ENCODE measurements around the gene SRPRB. TPM values are rescaled to one million over a fixed set of nuclear protein-coding genes. Genes with fewer than 3 reads are reported as not detected.
A peak's percentile ranks its signal among the peaks of the same experiment; 100 is the strongest.

Gene SRPRB
- total and polyA plus RNA-seq, 2 donors (not counting 3 experiments of a cell fraction or from before 2014, with no cell fraction given): 22.7 to 69.2 TPM

- no peak overlapping the region for H3K4me3 ChIP-seq (replicated peaks in 1 of 3; ENCODE audit: insufficient read depth in 1 of 3, low read depth in 1 of 3, low read length in 3 of 3)
- peaks cover 8% of the 10 kb centered on the region for H3K79me2 ChIP-seq (ENCODE audit: control insufficient read depth, insufficient read depth, low read length)
- H3K4me2 ChIP-seq (ENCODE audit: insufficient read depth, low read length): no peak overlapping the region
- H3K27ac ChIP-seq (ENCODE audit: insufficient read depth, low read depth, low read length): no peak overlapping the region
- TF ChIP-seq GATA2 (IDR thresholded peaks at IDR 0.05; ENCODE audit: insufficient read depth, insufficient read length, low read depth, low read length): no peak
- no peak for TF ChIP-seq MAX (IDR thresholded peaks at IDR 0.05; ENCODE audit: insufficient read depth, insufficient read length)
- CTCF ChIA-PET: no interaction called here
- no peaks in the 10 kb centered on the region for H3K9me3 ChIP-seq (replicated peaks; ENCODE audit: control insufficient read depth, insufficient read depth, low read length)
- H4K20me1 ChIP-seq (replicated peaks; ENCODE audit: control insufficient read depth, extremely low read depth, insufficient read depth, low read length): no peaks in the 10 kb centered on the region
- no peak overlapping the region for H2AFZ ChIP-seq (ENCODE audit: low read depth, low read length)
- H3K4me1 ChIP-seq (ENCODE audit: control insufficient read depth, extremely low read depth, insufficient read depth, low read length): peaks cover 6% of the 10 kb centered on the region
- no peak for FAIRE-seq
- dilution Hi-C loops (cut with MboI; ENCODE audit: extremely low pct_ligation_motif_present, low sequenced_read_pairs) (no loop called here), intact Hi-C loops (cut with micrococcal nuclease) (loop anchor here (10.0 kb wide), 2 partner anchors 349 to 1079 kb away; partner anchors contain the start of gene NPHP3)
- no peak overlapping the region for H3K9ac ChIP-seq (replicated peaks; ENCODE audit: extremely low read depth, insufficient read depth, low read length)
- DNase-seq (ENCODE audit: low read depth, low spot score): no peak
- POLR2A ChIA-PET: no interaction called here
- H3K36me3 ChIP-seq (ENCODE audit: control insufficient read depth in 2 of 2, extremely low read depth in 1 of 2, insufficient read depth in 2 of 2, low read length in 2 of 2): peaks cover 0 to 5% of the 10 kb centered on the region in 2 experiments
- H3K27me3 ChIP-seq (ENCODE audit: control insufficient read depth in 2 of 2, insufficient read depth in 2 of 2, low read length in 2 of 2): peaks cover 14% of the 10 kb centered on the region in 2 experiments
- no peaks in the 10 kb centered on the region for H3K9me1 ChIP-seq (replicated peaks; ENCODE audit: control insufficient read depth, extremely low read depth, insufficient read depth, low read length)
- no TSS peak for BruUV-seq (replicated peaks)
Observed at GRCh38 chr3:133803469-133803868, 2.1 kb upstream of the SRPRB start.

- intact Hi-C loops (cut with micrococcal nuclease): loop anchor here (2.0 to 10.0 kb wide), 5 partner anchors 233 to 1080 kb away; partner anchors contain the start of genes CDV3, NPHP3 and TMEM108
Observed at GRCh38 chr3:133804896-133805295, 719 bp upstream of the SRPRB start.

More at GRCh38 chr3:133804896-133805295, 719 bp upstream of the SRPRB start:
- no peaks in the 10 kb centered on the region for H3K9me3 ChIP-seq (replicated peaks; ENCODE audit: control insufficient read depth, insufficient read depth, low read length)
- H3K79me2 ChIP-seq (ENCODE audit: control insufficient read depth, insufficient read depth, low read length): peaks cover 8% of the 10 kb centered on the region
- H3K4me2 ChIP-seq (ENCODE audit: insufficient read depth, low read length): peak overlapping the region; percentile 74
- H3K9ac ChIP-seq (replicated peaks; ENCODE audit: extremely low read depth, insufficient read depth, low read length): no peak overlapping the region
- H2AFZ ChIP-seq (ENCODE audit: low read depth, low read length): peak overlapping the region; percentile 63
- FAIRE-seq (no peak), DNase-seq (ENCODE audit: low read depth, low spot score) (no peak)
- H3K36me3 ChIP-seq (ENCODE audit: control insufficient read depth in 2 of 2, extremely low read depth in 1 of 2, insufficient read depth in 2 of 2, low read length in 2 of 2): peaks cover 0 to 5% of the 10 kb centered on the region in 2 experiments
- no peaks in the 10 kb centered on the region for H4K20me1 ChIP-seq (replicated peaks; ENCODE audit: control insufficient read depth, extremely low read depth, insufficient read depth, low read length)
- peaks cover 6% of the 10 kb centered on the region for H3K4me1 ChIP-seq (ENCODE audit: control insufficient read depth, extremely low read depth, insufficient read depth, low read length)
- no peak for TF ChIP-seq JUN (IDR thresholded peaks at IDR 0.05; ENCODE audit: borderline replicate concordance, insufficient read depth, insufficient read length, low read depth)
- CTCF ChIA-PET: interaction anchor here (1.3 kb wide), 1 partner anchor 12 kb away, joined by 3 read pairs; no protein-coding TSS in a partner anchor
- dilution Hi-C loops (cut with MboI; ENCODE audit: extremely low pct_ligation_motif_present, low sequenced_read_pairs): no loop called here
- H3K27me3 ChIP-seq (ENCODE audit: control insufficient read depth in 2 of 2, insufficient read depth in 2 of 2, low read length in 2 of 2): peaks cover 3 to 9% of the 10 kb centered on the region in 2 experiments
- H3K9me1 ChIP-seq (replicated peaks; ENCODE audit: control insufficient read depth, extremely low read depth, insufficient read depth, low read length): no peaks in the 10 kb centered on the region
- POLR2A ChIA-PET: no interaction called here
- H3K27ac ChIP-seq (ENCODE audit: insufficient read depth, low read depth, low read length): no peak overlapping the region
- H3K4me3 ChIP-seq (replicated peaks in 1 of 3; ENCODE audit: insufficient read depth in 1 of 3, low read depth in 1 of 3, low read length in 3 of 3): no peak overlapping the region
- no TSS peak for BruUV-seq (replicated peaks)
